ENCODE data around the gene CASTOR1.

Gene CASTOR1

GRCh38 chr22:30263883-30264282 is 25.4 kb downstream of the CASTOR1 start:
- no peak for DNase-seq (ENCODE audit: low read depth)

- peak; percentile 74 for DNase-seq (ENCODE audit: low read depth)
Measured at GRCh38 chr22:30262917-30263741, 26.2 kb downstream of the CASTOR1 start.

- DNase-seq (ENCODE audit: low read depth) = no peak
Measured at GRCh38 chr22:30262112-30262511, 27.2 kb downstream of the CASTOR1 start.

- no peak for DNase-seq (ENCODE audit: low read depth)
Measured at GRCh38 chr22:30261134-30261533, 28.2 kb downstream of the CASTOR1 start.

DNA sequence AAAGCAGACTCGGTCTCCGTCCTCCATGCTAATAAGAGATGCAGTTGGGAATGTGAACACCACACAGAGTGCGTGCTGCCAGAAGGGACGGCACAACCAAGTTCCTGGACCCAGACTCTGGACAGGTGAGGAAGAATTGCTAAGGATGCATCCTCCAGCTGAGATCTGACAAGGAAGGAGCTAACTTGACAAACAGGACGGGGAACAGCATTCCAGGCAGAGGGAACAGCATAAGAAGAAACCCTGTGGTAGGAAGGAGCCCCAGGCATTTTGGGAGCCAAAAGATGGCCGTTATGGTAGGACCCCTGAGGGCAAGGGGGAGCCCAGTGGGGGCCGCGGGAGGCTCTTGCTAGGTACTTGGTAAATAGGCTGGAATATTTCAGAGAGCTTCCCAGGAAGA is 28.6 kb downstream of the CASTOR1 start:
- DNase-seq (ENCODE audit: low read depth) = no peak

- no peak for DNase-seq (ENCODE audit: low read depth)
Measured at GRCh38 chr22:30260276-30260675, 29.0 kb downstream of the CASTOR1 start.

- no peak for DNase-seq (ENCODE audit: low read depth)
Measured at GRCh38 chr22:30254314-30254713, 35.0 kb downstream of the CASTOR1 start.

DNA sequence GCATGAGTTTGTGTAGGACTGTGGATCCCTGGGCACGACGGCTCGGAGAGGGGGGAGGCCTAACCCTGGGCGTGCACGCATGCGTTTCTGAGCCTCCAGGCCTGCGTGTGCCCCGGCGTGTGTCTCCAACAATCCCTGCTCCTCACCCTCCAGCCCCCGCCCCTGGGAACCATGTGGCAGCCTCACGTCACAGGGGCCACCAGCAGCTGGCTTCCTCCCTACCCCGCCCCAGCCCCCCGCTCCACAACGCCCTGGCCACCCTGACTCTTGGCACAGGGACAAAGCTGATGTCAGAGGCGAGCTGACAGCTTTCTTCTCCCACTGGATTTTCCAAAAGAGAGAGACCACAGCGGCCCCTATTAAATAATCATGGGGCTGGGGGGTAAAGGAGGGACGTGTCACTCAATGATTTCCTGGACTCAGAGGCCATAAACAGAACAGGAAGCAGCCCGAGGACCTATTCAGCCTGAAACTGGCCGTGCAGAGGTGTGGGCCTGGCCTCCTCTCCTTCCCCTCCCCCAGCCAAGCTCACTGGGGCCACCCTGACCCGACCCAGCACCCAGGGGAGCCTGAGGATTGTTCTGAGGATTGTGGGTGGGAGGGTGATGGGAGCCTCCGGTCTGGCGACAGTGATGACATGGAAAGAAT is 36.0 kb downstream of the CASTOR1 start:
- no peak for DNase-seq (ENCODE audit: low read depth)

- no peak for DNase-seq (ENCODE audit: low read depth)
Measured at GRCh38 chr22:30252411-30253204, 36.7 kb downstream of the CASTOR1 start.

DNA sequence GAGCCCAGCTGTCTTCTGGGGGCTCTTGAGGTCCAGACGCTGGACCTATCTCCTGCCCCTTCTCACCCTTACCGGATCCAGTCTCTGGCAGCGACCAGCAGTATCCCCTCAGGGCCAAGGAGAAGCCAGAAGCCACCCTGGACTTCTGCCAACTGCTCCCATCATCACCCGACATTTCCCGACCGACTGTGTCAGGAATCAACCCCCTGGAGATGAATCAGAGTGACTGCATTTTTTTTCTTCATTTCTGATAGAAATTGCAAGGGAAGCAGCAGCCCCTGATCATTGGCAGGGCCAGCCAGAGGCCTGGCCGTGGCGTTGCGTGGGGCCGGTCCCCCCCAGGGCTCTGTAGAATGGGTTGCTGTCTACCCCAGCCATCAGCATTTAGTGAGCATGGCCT is 37.6 kb downstream of the CASTOR1 start:
- DNase-seq (ENCODE audit: low read depth) = no peak

- DNase-seq (ENCODE audit: low read depth) = peak; percentile 24
Measured at GRCh38 chr22:30250661-30251267, 38.5 kb downstream of the CASTOR1 start.

- no peak for DNase-seq (ENCODE audit: low read depth)
Measured at GRCh38 chr22:30250039-30250565, 39.2 kb downstream of the CASTOR1 start.

- DNase-seq (ENCODE audit: low read depth) = no peak
Measured at GRCh38 chr22:30249049-30250038, 40.0 kb downstream of the CASTOR1 start.

DNA sequence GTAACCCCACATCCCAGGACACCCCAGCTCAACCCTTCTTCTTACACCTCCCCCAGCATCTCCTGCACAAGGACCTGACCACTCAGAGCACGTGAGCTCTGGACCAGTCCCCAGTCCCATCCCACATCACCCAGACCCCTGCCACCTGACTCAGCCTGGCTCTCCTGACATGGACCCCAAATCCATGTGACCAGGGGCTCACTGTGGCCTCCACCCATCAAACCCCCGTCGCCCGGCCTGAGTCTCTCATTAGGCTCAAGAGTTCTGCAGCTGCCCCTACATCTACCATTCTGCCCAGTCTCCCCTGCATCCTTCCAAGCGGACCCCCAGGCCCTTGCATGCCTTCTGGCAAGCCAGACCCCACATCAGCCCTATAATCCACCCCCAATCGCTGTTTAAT is 40.8 kb downstream of the CASTOR1 start:
- DNase-seq (ENCODE audit: low read depth) = no peak

GRCh38 chr22:30247974-30248373 is 41.3 kb downstream of the CASTOR1 start:
- DNase-seq (ENCODE audit: low read depth) = no peak

- no peak for DNase-seq (ENCODE audit: low read depth)
Measured at GRCh38 chr22:30247561-30247960, 41.7 kb downstream of the CASTOR1 start.

DNA sequence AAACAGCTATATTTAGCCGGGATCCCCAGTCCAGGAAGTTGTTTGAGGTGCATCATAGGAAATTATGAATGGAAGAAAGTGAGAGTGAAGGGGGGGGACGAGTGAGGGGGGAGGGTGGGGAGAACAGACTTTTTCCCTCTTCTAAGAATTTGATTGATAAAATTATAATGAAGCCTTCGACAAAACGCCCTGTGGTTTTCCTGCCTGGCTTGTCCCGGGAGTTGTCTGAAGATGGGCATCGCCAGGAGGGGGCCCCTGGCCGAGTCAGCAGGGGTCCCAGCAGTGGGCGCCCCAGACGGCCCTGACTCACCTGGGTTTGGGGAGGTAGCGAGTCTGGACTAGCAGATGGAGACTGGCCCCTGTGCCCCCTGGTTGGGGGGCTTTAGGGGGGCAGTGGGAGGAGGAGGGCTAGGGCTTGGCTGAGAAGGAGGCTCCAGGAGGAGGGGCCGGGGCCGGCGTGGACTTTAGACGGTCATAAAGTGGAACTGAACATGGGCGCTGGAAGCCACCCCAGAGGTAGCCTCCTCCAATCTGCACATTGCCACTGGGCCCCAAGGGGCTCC is 42.4 kb downstream of the CASTOR1 start:
- no peak for DNase-seq (ENCODE audit: low read depth)

DNA sequence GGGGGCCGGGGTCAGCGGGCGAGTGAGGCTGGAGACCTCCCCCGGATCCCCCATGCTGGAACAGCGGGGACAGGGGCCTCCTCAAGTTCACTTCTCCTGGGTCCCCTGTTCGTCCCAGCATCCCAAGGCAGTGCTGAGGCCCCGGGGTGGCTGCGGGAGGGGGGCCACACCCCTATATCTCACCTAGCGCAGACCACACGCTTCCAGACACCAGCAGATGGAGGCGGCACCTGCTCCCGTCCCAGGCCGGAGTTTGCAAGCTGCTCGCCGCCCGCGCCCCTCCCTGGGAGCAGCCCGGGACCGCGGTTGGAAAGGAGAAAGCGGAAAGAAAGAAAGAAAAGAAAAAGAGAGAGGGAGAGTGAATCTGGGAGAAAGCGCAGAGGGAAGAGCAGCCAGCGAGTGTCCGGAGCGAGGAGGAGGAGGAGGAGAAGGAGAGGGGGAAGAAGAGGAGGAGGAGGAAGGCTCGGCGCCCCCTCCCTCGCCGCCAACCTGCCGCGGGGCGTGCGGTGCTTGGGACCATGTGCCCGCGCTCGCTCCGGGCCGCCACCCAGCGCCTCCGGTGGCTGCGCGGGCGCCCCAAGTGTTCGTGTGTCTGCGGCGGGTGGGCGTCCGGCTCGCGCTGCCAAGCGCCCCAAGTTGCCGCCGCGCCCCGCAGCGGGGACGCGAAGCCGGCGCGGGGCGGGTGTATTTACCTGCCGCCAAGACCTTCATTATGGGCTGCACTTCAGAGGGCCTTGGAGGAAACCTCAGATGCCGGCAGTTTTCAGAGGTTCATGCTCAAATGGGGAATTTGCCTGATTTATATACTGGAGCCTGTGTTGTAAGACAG is 43.1 kb downstream of the CASTOR1 start, which contains the start of gene LIF:
TSS of gene LIF (minus strand) at position 775 of the 829 bp plus-strand sequence. CDS start at position 711, 64 bp downstream.
- peak; percentile 45 for DNase-seq (ENCODE audit: low read depth)

GRCh38 chr22:30245181-30245984 is 43.9 kb downstream of the CASTOR1 start:
- no peak for DNase-seq (ENCODE audit: low read depth)
